ENCODE measurements around the gene CAPN11.

DNA sequence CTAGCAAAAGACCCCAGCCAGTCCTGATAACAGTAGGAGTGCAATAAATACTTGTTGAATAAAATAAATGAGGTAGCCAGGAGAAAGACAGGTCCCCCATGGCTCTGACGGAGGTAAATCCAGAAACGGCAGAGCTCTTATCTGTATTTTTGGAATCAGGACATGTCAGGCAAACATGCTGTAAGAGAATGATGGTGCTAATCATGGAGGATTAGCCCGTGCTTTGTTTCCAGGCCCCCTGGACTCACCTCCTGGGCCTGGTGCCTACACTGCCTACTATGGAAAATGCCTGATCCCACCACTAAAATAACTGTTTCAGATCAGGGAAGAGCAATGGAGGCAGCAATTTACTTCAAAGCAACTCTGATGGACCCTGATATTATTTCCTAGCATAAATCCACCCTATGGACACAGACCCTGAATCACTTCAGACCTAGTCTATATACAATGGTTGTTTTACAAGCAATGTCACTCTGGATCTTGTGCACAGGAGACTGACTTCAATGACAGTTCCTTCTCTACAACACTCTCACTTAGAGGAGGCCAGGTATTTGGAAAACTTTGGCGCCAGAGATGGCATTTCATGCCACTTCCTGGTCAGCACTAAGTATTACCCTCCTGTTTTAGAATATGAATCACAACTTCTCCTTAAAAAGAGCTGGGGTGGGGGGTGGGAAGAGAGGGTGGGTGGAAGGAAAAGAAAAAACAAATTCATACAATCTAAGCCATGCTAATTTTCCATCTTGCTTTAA lies 37.8 kb upstream of the CAPN11 start:
- TF ChIP-seq, protein P1, sequence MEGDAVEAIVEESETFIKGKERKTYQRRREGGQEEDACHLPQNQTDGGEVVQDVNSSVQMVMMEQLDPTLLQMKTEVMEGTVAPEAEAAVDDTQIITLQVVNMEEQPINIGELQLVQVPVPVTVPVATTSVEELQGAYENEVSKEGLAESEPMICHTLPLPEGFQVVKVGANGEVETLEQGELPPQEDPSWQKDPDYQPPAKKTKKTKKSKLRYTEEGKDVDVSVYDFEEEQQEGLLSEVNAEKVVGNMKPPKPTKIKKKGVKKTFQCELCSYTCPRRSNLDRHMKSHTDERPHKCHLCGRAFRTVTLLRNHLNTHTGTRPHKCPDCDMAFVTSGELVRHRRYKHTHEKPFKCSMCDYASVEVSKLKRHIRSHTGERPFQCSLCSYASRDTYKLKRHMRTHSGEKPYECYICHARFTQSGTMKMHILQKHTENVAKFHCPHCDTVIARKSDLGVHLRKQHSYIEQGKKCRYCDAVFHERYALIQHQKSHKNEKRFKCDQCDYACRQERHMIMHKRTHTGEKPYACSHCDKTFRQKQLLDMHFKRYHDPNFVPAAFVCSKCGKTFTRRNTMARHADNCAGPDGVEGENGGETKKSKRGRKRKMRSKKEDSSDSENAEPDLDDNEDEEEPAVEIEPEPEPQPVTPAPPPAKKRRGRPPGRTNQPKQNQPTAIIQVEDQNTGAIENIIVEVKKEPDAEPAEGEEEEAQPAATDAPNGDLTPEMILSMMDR (IDR thresholded peaks at IDR 0.05): no peak
- TF ChIP-seq EP300 (IDR thresholded peaks at IDR 0.05) (no peak), POLR2A (IDR thresholded peaks at IDR 0.05) (no peak)
